ENCODE results near the gene KRT80.

Gene KRT80

DNA sequence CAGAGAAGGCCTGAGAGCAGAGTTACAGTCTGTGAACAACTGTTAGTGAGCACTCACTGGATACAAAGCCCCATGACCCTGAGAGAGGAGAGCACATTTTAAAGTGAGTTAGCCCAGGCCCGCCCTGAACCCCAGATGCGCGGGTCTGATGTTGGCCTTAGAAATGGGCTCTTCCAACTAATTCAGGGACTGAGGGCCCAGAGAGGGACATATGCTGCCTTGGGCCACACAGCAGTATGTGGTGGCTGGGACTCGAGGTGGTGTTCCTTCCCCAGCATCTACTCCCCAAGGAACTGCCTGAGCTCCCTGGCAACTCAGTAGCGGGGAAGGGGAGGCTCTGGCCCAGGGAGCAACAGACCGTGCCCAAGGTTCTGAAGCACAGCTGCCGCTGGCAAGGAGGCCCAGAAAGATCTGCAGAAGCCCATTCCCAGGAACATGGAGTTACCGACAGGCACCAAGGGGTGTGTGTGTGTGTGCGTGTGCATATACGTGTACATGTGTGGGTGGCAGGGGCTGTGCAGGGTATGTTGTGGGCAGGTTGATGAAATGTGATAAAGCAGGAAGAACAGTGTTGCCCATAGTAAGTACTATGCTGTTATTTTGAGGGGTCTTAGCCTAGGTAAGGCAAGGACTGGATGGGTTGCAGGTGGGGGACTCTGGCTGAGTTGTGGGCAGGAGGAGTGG lies 40.5 kb downstream of the KRT80 start:
- no peak for DNase-seq

DNA sequence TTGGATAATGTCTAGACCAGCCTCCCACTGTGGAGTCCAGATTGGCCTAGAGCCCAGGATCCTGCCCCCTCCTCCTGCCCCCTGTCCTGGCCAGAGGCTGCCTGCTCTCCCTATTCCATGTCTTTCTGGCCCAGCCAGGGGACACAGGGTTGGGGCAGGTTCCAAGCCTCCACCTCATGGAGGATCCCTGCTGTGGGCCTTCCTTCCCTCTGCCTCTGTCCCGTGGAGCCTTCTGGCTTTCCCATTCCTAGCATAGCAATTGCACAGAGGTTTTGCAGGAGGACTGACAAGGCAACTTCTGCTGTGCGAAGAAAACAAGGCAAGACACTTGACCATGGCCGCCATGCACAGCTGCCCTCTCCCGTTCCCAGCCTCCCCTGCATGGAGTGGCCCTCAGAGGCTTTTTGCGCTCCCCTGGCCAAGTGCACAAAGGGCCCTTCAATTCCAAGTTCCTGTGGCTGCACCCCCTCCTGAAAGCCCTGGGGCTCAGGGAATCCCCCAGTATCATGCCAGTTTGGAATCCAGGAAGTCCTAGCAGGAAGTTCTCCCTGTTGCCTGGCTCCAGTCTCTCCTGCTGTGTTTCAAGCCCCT lies 42.1 kb downstream of the KRT80 start:
- no peak for DNase-seq

DNA sequence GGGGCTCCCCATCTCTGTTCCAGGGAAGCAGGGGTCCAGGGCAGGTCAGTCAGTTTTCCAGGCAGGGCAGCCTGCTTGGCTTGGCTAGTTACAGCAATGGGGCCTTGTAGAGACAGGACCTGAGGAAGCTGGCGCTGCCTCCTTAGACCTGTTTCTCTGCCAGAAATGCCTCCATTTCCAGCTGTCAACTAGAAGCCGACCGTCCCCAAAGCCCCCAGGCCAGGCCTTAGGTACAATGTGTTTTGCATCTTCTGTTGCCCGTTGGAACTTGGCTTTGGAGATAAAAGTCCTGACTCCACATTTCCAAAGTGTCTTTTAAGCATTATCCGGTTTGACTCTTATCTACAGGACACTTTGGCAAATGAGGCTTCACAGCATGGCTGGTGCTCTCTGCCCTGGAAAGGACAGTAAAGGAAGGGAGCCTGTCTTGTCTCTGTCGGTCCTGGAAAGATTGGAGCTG lies 42.6 kb downstream of the KRT80 start:
- DNase-seq, result no peak

DNA sequence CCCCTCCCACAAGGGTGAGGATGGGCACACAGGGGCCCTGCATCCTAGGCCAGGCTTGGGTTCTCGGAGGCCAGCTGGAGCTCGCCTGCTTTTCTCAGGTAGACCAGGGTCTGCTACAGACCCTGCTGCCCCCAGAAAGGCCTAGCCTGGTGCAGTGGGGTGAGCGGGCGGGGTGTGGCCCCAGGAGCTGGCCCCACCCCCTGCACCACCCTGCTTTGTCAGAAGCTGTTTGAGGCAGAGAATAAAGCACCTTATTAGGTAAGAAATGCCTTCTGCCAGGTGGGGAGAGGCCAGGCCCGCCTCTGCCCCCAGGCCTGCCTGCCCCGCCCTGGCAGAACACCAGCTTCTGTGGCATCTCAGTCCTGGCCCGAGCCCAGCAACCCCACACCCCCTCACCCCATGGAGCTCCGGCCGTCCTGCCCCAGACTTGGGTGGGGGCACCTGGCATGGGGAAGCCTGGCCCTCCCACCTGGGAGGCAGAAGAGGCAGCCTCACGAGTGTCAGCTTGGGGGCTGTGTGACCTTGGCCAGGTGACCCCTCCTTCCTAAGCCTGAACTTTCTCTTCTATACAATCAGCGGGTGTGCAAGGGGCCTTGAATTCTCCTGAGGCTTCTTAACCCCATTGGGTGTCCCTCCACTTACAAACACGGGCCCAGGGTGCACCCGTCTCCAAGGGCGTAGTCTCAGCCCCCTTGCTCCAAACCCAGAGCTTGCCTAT lies 43.2 kb downstream of the KRT80 start:
- no peak for DNase-seq

DNA sequence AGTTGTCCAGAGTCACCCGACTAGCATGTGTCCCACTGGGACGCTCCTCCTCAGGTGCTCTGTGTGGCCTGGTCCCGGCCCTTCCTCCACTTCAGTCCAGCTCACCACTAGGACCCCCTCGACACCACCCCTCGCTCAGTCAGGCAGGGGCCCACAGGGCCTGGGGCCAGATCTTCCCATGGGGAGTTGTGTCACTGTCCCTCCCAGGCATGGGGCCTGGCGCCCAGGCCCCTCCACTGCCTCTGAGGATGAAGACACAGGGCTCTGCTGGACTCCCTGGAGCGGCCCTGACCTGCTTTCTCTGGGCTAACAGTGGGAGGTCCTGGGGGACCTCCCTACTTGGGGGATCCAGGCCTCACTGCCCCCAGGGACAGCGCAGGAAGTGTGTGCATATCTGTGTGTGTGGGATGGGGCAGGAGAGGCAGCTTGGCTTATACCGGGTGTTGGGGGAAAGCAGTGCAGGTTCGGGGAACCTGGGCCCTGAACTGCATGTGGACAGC lies 43.8 kb downstream of the KRT80 start:
- no peak for DNase-seq

DNA sequence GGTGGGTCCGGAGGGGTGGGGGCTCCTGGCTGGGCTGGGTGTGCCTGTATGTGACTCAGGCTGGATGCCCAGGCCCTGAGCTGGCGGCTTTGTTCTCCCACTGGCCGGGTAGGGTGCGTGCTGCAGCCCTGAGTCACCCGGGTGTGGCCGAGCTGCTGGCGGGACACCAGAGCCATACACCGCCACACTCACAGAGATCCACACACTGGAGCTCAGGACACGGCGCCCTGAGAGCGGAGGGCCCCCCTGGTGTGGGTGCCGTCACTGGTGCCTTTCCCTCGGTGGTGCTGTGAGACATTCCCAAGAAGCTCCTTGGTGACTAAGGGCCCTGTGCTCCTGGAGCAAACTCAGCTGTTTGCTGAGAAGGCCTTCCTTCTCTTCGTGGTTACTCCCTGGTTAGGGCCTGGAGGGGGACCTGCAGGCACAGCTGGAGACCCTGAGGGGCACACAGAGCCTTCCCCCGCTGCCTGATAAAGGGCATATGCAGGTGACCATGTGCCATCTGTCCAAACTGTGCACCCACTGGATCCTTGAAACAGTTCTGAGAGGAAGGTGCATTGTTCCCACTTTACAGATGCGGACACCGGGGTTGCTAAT lies 44.3 kb downstream of the KRT80 start:
- DNase-seq, result no peak

DNA sequence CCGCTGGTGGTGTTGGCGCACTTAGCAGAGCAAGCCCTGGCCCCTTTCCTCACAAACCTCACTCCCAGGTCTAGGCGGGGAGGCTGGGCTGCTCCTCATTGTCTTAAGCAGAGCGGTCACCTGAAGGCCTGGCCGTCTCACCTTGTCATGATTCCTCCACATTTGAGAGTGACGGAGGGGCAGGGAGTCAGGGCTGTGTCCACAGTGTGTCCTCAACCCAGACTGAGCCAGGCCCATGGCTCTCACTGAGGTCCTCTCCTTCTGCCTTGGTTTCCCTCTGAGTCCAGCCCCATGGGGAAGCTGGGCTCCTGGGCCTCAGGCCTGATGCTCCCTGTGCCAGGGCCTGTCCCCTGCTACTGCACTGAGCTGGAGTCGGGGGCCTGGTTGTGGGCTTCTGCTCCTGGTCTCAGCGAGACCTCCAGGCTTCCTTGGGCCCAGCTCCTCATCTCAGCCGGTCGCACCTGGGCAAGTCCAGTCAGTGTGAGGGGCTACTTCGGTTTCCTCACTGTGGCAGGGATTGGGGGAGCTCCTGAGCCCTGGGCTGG lies 44.9 kb downstream of the KRT80 start:
- DNase-seq, result no peak

DNA sequence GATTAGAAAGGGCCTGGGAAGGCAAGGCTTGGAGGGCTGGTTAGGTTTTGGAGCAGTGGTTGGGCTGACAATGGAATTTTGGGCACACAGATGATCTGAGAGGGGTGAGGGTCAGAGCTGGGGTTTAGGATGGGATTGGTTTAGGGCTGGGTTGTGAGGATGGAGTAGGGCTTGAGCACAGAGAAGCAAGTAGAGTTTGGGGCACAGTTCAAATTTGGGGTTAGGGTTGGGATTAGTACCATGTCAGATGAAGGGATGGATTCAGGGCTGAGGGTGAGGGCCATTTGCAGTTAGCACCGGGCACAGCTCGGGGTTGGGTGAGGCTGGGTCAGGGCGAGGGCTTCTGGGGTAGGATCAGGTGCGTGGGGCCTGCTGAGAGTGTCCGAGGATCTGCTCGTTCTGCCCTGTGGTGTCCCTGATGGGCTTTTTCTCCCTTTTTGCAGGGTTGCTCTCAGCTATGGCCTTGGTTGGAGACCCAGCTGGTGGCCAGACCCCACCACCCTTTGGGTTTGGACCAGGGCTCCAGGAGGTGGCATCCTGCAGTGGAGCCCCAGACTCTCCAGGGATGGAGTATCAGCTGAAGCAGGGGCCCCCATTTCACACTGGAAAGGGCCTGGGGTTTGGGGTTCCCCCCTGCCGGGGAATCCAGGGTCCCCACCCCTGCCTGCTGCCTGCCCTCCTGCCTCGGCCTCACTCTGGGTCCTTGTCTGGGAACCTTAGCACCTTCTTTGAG lies 45.6 kb downstream of the KRT80 start:
- DNase-seq, result no peak

DNA sequence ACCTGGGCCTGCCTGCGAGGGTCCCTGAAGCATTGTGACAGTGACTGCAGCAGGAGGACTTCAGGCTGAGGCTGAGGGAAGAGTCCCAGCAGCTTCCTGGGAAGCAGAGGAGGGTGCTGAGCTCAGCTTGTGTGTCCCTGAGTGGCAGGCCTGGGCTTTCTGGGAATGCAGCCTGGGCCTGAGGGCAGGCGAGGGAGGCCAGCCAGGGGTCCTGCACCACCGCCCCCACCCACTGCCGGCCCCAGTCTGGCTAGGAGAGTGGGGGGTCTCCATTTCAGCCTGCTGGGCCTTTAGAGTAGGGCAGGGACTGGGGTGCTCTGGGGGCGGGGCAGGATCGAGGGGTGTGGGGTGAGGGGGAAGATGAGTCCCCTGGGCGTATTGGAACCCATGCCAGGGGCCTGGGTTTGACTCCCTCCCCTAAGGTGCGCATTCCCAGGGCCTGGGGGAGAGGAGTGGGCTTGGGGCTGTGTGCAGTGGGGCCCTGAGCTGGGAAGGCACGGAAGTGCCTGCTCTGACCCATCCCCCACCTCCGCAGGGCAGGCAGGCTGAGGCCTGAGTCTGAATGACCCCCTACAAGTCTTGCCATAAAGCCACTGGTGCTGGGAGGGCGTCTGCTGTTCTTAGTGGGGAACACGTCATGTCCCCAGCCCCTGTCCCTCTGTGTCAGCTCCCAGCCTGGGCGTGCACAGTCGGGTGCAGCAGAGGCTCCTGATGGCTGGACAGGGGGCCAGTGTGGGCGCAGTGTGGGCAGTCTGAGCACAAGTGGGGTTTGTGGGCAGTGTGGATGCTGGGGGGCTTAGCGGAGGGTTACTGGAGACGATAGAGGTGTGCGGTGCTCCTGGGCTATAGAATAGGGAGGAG lies 46.4 kb downstream of the KRT80 start:
- no peak for DNase-seq

DNA sequence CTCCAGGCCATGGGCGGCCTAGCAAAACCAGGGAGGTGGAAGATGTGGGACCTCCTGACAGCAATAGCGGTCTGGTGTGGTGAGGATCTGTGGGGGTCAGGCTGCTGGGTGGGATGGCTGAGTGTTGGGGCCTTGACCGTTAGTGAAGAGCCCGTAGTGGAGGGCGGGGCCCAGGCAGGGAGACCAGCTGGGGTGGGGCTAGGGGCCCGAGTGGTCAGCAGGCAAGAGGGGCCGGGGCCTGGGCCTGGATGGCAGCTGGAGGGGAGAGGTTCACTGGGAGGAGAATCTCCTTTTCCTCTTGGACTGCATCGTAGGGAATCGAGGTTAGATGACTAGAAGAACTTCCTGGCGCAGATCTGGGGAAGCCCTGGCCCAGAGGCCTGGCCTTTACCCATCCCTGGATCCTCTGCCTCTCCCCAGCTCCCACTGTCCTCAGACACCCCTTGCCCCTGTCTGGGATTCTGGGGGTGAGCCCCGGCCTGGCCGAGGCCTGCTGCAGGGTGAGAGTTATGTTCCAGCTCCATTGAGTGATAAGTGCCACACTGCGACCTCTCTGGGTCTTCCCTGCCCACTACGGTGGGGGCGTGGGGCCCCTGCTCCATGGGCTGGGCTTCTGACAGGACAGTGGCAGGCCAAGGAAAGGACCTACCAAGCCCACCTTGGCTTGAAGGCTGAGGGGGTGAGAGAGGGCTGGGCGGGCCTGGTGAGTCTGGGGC lies 47.1 kb downstream of the KRT80 start:
- no peak for DNase-seq

DNA sequence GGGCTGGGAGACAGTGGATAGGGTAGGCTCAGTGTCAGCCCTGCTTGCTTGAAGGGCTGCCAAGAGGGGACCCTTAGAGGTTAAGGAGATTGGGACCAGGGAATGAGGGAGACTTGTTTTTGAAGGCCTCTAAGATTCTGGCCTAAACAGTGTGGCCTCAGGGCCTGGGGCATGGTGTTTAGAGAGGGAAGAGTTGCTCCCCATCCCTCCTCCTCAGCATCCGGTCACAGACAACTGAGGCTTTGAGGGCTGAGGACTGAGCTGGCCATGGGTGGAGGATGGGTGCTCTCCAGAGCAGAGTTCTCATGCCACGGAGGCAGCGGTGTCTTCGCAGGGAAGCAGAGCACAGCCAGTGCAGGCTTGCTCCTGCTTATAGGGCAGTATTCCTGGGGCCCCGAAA lies 49.4 kb downstream of the KRT80 start:
- DNase-seq, result no peak

DNA sequence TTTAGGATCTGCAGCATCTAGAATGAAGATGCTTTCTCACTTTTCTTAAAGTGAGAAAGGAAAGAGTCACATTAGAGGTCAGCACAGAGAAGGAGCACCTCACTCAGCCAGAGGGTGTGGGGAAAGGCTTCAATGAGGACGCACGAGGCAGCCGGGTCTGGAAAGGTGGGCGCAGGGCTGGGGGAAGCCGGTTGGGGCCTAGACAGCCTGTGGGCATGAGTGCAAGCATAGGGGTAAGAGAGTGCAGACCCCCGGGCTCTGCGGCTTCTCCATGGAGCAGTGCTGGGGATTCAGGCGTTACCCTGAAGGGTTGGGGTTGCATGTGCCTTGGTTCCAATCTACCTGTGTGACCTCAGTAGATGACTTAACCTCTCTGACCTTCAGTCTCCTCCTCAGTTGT lies 49.9 kb downstream of the KRT80 start:
- DNase-seq, result no peak

DNA sequence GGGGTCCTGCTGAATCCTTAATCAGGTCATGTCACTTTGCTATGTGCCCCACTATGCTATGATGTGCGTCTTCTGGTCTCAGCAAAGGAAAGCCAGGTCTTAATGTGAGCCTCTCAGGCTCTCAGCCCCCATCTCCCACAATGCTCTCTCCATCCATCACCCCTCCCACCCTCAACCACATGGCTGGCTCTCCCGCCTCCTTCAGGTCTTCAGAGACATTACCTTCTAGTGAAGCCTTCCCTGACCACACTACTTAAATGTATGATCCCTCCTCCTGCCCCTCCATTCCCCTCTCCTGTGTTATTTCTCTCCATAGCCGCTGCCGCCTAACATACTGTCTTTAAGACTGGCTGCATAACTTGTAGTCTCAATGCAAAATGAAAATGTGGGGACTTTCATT lies 50.5 kb downstream of the KRT80 start:
- no peak for DNase-seq

DNA sequence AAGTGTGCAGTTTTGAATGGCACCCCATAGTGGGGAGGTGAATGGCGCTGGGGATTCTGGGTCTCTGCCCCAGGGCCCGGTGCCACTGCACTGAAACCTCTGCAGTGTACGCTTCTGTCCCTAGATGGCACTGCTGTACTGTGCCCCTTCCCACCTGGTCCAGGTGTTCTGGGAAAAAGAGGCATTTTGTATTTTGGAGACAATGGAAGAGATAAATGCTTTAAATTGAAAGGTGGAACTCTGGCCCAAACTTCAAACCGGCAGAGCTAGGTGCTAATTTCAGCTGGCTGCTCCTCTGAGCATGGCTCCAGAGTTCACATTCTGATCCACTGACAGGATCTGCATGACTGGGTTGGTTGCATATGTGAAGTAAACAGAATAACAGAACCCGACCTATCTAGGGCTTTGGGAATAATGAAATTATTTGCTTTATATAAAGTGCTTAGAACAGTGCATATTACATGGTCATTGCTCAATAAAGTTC lies 52.2 kb downstream of the KRT80 start:
- DNase-seq, result no peak

DNA sequence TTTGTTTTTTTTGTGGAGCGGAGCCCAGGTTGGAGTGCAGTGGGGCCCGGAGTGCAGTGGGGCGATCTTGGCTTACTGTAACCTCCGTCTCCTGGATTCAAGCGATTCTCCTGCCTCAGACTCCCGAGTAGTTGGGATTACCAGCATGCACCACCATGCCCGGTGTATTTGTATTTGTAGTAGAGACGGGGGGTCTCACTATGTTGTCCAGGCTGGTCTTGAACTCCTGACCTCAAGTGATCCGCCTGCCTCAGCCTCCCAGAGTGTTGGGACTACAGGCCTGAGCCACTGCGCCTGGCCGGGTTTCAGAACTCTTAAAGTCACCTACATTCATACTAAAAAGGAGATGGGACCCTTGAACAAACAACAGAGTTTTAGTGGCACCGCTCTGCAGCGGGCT lies 52.7 kb downstream of the KRT80 start:
- no peak for DNase-seq

DNA sequence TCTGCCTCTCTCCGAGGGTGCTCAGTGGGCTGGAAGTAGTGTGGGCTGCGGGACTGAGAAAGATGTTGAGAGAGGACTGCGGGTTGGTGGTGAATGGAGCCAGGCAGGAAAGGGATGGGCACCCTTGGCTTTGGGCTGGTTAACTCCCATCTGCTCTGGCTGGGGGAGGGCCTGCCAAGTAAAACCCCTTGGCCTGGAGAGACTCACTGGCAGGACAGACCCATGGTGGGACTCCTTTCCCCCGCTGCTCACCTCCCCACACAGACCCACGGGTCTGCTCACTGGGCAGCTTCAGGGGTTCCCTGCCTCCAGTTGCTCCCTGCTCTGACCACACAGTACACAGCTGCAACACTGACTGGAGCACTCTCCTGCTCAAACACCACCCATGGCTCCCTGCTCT lies 54.1 kb downstream of the KRT80 start:
- no peak for DNase-seq

DNA sequence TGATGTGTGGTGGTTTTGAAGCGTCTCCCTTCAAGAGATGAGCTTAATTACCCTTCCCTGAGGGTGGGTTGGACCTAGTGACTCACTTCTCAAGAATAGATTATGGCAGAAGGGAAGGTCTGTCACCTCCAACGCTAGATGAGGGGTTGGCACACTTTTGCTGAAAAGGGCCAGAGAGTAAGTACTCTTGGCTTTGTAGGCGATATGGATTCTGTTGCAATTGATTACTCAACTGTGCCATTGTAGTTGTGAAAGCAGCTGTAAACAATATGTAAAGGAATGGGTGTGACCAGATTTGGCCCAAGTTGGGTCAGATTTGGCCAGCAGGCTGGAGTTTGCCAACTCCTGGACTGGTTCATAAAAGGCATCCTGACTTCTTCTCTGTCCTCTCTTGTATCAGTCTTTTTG lies 59.1 kb downstream of the KRT80 start:
- no peak for DNase-seq

DNA sequence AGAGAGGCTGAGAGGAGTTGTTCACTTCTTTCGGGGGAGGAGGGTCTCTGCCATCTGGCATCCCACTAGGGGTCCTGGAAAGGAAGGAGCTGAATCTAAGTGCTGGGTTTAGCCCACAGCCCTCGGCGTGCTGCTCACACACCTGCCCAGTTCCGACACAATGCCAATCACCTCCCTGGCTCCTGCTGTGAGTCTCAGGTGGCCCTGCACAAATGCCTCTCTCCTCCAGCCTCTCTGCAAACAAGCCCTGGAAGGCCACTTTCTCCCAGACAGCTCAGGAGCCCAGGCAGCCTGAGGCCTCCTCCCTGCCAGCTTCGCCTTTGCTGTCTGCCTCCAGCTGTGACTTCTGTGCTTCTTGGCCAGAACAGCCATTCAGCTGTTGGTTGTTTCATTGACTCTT lies 61.1 kb downstream of the KRT80 start:
- DNase-seq, result no peak

DNA sequence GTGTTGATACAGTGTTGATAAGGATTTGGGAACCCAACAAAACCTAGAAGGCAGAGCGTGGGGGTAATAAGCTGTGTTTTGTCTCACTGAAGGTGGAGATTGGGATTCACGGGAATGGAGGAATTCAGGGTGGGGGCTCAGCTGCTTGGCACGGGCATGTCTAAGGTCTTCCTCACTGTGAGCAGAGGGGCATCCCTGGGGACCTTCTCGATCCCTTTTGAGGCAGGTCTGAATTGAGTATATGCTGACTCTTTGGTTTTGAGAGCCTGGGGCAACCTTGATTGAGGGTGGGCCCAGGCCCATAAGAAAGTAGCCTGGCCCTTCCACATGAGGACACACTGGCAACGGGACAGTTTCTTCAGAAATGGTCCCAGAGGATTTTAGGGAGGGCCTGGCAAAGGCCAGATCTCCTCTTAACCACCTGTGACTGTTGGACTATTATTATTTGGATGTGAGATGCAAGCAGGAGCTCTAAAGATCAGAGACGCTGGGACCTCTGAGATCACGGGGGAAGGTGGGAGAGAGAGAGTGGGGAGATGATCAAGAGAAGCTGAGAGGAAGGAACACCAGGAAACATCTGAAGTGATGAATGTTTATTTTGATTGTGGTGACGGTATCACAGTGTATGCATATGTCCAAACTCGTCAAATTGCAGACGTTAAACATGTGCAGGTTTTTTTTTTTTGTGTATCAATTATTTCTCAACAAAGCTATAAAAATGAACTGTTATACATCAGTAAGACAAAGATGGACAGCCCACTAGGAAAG lies 63.9 kb downstream of the KRT80 start:
- DNase-seq, result no peak
